ENCODE results near the gene INHBC. TPM values are rescaled to one million over a fixed set of nuclear protein-coding genes. Genes with fewer than 3 reads are reported as not detected.
"Not testable (repeated sequence)": the region's sequence is repeated elsewhere in the genome, so short reads cannot be mapped to it uniquely, and the experiment has no call there.

The INHBC gene
- total RNA-seq, 1 experiment from 2014 or later: not detected

DNA sequence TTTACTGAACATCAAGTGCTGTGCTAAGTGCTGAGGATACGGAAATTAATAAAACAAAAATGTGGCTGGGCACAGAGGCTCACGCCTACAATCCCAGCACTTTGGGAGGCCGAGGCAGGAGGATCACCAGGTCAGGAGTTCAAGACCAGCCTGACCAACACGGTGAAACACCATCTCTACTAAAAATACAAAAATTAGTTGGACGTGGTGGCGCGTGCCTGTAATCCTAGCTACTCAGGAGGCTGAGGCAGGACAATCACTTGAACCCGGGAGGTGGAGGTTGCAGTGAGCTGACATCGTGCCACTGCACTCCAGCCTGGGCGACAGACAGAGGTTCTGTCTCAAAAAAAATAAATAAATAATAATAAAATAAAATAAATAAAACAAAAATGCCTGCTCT is 7.6 kb upstream of the INHBC start:
- in situ Hi-C loops (cut with HindIII; ENCODE audit: low sequenced_read_pairs); DNase-seq (ENCODE audit: low spot score): not testable (repeated sequence)

DNA sequence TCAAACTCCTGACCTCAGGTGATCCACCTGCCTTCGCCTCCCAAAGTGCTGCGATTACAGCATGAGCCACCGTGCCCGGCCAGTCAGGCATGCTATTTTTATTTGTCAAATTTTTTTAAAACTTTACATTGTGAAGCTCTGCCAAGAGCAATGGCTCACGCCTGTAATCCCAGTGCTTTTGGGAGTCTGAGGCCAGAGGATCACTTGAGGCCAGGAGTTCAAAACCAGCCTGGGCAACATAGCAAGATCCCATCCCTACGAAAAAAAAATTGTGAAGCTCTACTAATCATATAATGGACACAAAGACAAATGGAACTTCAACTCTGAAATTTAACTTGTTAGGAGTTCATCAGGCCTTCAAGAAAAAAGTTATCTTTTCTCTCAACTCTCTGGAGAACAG is 5.6 kb upstream of the INHBC start:
- in situ Hi-C loops (cut with HindIII; ENCODE audit: low sequenced_read_pairs): no loop called here
- DNase-seq (ENCODE audit: low spot score): no peak

- peak; percentile 17 for DNase-seq (ENCODE audit: low spot score)
- in situ Hi-C loops (cut with HindIII; ENCODE audit: low sequenced_read_pairs): no loop called here
Measured at GRCh38 chr12:57429473-57430111, 5.0 kb upstream of the INHBC start.

DNA sequence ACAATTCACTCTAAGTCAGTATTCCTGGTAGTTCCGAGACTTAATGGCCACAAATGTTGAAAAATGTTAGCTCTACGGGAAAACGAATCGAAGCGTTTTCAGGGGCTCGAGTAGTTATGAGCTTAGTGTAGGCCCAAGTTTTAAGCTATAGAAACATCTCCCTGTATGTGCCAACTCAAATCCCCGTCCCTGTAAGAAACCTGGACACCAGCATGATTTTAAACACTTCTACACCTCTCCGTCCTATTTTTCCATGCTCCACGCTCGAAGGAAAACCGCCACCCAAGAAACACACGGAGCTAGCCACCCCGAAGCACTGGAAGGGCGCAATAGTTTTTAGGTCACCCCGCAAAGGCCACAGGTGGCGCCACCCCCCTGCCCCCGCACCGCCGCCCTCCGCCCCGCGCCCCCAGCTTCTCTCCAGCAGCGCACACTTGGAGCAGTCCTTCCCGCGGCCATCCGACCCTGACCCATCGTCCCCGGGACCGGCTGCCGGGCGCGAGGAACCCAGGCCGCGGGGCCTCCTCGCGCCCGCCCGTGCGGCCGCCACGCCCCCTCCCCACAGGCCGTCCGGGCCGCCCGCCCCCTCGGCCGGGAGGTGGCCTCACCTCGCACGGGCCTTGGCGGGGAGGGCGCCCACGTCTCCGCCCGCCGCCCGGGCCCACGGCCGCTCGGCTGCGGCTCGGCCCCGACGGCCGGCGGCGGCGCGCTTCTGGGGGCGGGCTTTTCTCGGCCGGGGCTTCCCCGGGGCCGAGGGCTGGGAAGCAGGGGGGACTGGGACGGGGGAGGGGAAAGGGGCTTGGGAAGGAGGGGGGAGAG is 4.3 kb upstream of the INHBC start:
- DNase-seq (ENCODE audit: low spot score): peak; percentile 33

DNA sequence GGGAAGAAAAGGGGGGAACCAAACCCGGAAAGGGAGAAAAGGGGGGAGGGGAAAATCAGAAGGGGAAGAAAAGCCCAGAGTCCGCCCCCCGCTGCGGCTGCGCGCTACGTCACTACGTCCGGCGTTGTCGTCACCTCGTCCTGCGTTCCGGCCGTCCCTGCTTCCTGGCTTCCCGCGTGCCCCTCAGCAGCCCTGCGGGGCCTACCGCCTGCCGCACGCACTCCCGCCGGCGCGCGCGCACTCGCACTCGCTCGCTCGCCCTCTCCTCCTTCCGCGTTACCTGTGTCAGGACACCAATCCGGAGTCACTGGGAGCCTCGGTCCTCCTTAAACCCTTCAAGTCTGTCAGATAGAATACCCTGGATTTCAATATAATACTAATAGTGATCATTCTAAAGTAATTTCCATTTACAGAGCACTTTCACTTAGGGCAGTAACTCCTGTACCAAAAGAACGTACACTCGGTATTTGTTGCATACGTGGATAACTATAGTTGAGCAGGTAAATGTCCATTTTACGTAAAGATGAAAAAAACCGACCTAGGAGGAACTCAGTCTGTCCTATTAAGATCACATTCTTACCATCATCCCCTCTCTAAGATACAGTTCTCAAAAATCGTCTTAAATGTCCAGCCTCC is 3.5 kb upstream of the INHBC start, which contains the start of gene R3HDM2:
Gene R3HDM2, minus strand, starts transcription at position 113 of the 636 bp plus-strand sequence. CDS start 120,615 bp downstream, outside the sequence.
- in situ Hi-C loops (cut with HindIII; ENCODE audit: low sequenced_read_pairs): no loop called here
- peak; percentile 94 for DNase-seq (ENCODE audit: low spot score)

More for the DNA sequence above, 4.3 kb upstream of the INHBC start:
- in situ Hi-C loops (cut with HindIII; ENCODE audit: low sequenced_read_pairs): no loop called here

DNA sequence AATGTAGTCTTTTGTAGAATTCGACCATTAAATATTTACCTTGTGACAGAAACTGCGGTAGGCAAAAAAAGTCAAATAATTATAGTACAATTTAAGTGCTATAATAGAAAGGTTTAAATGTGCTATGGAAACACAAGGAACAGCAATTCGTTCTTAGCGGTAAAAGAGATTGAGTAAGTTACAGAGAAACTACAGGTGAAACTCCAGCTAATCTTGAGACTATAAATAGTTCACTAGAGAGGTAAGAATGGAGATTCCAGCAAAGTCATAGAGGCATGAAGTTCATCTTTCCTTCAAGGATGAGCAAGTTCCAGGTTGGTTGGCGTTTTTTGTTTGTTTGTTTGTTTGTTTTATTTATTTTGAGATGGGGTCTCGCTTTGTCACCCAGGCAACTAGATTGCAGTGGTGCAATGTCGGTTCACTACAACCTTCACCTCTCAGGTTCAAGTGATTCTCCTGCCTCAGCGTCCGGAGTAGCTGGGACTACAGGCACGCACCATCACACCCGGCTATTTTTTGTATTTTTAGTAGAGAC is 2.9 kb upstream of the INHBC start:
- in situ Hi-C loops (cut with HindIII; ENCODE audit: low sequenced_read_pairs): no loop called here
- DNase-seq (ENCODE audit: low spot score): no peak

DNA sequence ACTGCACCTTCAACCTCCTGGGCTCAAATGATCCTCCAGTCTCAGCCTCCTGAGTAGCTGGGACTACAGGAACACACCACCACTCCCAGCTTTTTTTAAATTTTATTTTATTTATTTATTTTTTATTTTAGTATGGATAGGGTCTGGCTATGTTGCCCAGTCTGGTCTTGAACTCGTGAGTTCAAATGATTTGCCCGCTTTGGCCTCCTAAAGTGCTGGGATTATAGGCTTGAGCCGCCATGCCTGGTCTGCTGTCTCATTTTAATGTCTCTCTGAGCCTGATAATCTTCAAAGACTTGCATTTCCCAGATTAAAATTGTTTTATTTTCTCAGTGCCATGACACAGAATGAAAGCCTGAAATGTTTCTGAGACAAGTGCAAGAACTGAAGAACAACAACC is 1.2 kb upstream of the INHBC start:
- in situ Hi-C loops (cut with HindIII; ENCODE audit: low sequenced_read_pairs): no loop called here
- DNase-seq (ENCODE audit: low spot score): no peak

- no peak for DNase-seq (ENCODE audit: low spot score)
- in situ Hi-C loops (cut with HindIII; ENCODE audit: low sequenced_read_pairs): no loop called here
Measured at GRCh38 chr12:57435293-57435692, 709 bp downstream of the INHBC start.

DNA sequence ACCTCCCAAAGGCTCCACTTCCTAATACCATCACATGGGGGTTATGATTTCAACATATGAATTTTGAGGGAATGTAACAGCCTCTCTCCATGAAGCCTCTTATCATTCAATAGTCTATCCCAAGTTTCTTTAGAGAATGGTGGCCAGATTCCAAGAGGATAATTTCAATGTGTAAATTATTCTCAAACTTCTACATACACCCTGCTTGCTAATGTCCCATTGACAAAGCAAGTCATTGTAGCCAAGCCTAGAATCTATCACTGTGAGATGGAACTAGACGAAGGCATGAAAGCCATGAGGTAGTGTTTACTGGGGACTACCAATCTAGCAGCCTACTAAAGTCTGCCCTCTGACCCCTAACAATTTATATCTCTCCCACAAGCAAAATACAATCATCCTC is 3.8 kb downstream of the INHBC start:
- no peak for DNase-seq (ENCODE audit: low spot score)
- in situ Hi-C loops (cut with HindIII; ENCODE audit: low sequenced_read_pairs): no loop called here

DNA sequence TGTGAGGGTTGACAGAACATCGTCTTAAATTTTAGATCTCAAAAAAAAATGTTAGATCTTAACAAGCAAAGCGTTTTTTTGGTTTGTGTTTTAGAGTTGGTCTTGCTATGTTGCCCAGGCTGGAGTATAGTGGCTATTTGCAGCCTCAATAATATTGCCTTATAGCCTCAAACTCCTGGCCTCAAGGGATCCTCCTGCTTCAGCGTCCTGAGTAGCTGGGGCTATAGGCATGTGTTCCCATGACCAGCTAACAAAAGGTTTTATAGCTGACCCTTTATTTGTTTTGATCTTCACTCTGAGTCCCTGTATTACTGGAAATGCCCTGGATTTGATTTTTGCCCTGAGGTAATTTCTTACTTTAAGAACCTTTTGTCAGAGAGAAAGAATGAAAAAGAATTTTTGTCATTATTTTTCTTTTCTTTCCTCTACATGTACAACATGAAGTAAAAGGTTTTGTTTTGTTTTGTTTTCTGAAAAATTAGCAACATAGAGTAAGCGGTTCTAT is 5.2 kb downstream of the INHBC start:
- in situ Hi-C loops (cut with HindIII; ENCODE audit: low sequenced_read_pairs): no loop called here

DNA sequence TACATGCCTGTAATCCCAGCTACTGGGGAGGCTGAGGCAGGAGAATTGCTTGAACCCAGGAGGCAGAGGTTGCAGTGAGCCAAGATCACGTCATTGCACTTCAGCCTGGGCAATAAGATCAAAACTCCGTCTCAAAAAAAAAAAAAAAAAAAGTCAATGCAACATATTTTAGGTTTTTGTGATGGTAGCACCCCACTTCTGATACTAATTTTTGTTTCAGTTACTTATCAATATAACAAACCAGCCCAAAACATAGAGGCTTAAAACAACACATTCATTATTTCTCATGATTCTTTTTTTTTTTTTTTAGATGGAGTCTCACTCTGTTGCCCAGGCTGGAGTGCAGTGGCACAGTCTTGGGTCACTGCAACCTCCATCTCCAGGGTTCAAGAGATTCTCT is 6.8 kb downstream of the INHBC start:
- DNase-seq (ENCODE audit: low spot score); in situ Hi-C loops (cut with HindIII; ENCODE audit: low sequenced_read_pairs): not testable (repeated sequence)

More for the DNA sequence above, 5.2 kb downstream of the INHBC start:
- no peak for DNase-seq (ENCODE audit: low spot score)

GRCh38 chr12:57441846-57442427 is 7.4 kb downstream of the INHBC start:
- in situ Hi-C loops (cut with HindIII; ENCODE audit: low sequenced_read_pairs): no loop called here
- no peak for DNase-seq (ENCODE audit: low spot score)

DNA sequence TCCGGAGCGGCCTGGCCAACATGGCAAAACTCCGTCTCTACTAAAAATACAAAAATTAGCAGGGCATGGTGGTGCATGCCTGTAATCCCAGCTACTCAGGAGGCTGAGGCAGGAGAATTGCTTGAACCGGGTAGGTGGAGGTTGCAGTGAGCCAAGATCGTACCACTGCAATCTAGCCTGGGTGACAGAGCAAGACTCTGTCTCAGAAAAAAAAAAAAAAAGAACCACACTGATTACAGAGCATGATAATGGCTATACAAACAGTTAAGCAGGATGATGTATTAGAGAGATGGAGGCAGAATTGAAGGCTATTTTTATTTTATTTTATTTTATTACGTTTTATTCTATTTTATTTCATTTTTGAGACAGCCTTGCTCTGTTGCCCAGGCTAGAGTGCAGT is 9.8 kb downstream of the INHBC start:
- DNase-seq (ENCODE audit: low spot score); in situ Hi-C loops (cut with HindIII; ENCODE audit: low sequenced_read_pairs): not testable (repeated sequence)

- in situ Hi-C loops (cut with HindIII; ENCODE audit: low sequenced_read_pairs): no loop called here
Measured at GRCh38 chr12:57444744-57445143, 10.2 kb downstream of the INHBC start.

GRCh38 chr12:57446292-57446960 is 11.8 kb downstream of the INHBC start:
- DNase-seq (ENCODE audit: low spot score): no peak
- in situ Hi-C loops (cut with HindIII; ENCODE audit: low sequenced_read_pairs): no loop called here

More at GRCh38 chr12:57444744-57445143, 10.2 kb downstream of the INHBC start:
- DNase-seq (ENCODE audit: low spot score): no peak

GRCh38 chr12:57448669-57449068 is 14.1 kb downstream of the INHBC start:
- DNase-seq (ENCODE audit: low spot score): no peak
- in situ Hi-C loops (cut with HindIII; ENCODE audit: low sequenced_read_pairs): no loop called here

- no peak for DNase-seq (ENCODE audit: low spot score)
- in situ Hi-C loops (cut with HindIII; ENCODE audit: low sequenced_read_pairs): no loop called here
Measured at GRCh38 chr12:57449375-57449774, 14.8 kb downstream of the INHBC start.

- in situ Hi-C loops (cut with HindIII; ENCODE audit: low sequenced_read_pairs): no loop called here
- DNase-seq (ENCODE audit: low spot score): no peak
Measured at GRCh38 chr12:57450057-57450456, 15.5 kb downstream of the INHBC start.
